ENCODE measurements around the gene ALDH1A3.

ALDH1A3 gene

DNA sequence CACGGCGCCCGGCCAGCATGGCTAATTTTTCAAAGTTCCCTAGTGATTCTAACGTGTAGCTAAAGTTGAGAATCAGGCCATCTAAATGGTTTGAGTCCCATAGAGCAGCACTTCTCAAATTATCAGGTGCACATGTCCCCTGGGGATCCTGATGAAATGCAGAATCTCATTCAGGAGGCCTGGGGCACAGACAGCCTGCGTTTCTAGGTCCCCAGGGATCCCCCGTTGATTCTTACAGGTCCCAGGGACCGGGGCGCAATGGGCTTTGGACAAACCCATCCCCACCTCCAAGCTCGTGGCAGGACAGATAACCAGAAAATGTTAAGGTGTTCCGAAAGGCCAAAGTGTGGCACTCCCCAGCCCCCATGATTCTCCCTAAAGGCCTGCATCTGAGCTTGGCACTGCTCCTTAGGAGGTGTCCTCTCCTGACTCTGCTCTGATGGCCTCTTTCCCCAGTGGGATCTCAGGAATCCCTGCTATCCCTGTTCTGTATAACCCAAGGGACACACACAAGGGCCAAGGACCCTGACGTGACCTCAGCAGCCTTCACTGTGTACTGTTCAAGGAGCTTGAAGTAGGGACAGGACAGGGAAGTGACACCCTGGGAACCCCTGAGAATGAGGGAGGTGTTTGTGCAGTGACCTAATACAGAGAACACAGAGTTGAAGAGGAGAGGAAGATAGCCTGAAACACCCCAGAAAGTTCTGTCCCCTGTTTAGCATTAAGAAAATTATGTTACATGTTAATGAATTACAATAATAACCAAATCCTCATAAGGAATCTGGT lies 47.5 kb downstream of the ALDH1A3 start:
- DNase-seq, result no peak

DNA sequence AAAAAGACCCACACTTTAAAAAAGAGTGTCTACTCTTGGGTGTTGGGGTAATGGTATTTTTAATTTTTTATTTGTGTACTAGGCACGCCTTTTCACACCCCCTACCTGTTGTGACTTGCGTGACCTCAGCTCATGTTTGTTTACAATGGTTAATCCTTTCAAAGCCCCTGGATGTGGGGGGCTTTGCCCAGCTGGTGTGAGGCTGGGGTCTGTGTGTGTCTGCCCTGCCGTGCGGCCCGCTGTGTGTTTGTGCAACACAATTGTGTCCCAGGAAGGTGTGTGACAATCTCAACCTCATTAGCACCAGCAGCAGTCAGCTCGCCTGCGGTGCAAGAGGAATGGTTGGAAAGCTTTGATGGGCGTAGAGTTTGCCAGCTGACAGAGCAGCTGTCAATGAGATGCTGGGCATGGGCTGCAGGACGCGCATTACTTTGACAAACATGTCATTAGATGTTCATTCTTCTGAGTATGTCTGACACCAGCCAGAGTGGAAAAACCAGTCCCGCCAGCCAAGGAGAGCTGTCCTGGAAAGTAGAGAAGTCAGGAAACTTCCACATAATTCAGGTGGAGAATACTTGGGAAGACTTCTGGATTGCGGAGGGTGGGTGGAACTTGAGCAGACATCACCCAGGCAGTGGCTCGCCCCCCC lies 49.1 kb downstream of the ALDH1A3 start:
- DNase-seq, result no peak

GRCh38 chr15:100929641-100930042 lies 50.0 kb downstream of the ALDH1A3 start:
- DNase-seq, result no peak

- no peak for DNase-seq
These were observed 50.7 kb downstream of the ALDH1A3 start for GRCh38 chr15:100930306-100930848.

DNA sequence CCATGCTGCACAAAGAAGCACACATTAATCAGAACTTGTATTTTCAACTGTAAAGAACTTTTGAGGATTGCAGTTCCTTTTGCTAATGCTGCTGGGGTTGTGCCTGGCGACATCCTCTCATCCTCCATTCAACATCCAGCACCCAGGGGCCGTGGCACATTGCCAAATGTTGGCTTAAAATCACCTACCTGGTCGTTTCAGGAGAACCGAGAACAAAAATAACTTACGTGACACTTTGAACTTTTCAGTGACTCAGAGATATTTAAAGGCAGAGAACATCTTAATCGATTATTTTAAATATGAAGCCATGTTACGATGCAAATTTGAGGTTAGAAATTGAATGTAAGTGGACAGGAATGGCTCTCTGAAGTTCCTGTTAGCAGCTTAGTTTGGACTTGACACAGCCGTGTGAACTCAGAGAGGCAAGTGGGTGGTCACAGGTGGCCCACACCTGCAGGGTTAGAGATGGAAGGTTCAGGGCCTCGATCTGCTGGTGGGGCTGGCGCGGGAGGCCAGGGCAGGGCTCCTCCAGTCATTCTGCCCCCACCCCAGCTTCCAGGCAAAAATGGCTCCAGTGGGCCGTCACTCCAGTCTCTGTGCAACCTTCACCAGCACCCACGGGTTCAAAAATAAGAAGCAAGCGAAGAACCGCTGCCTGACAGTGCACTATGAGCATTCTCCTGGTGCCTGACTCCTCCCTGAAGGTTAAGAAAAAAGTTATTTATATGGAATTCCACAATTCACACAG lies 51.7 kb downstream of the ALDH1A3 start:
- DNase-seq, result no peak

- DNase-seq, result no peak
These were observed 53.2 kb downstream of the ALDH1A3 start for GRCh38 chr15:100932676-100933348.

DNA sequence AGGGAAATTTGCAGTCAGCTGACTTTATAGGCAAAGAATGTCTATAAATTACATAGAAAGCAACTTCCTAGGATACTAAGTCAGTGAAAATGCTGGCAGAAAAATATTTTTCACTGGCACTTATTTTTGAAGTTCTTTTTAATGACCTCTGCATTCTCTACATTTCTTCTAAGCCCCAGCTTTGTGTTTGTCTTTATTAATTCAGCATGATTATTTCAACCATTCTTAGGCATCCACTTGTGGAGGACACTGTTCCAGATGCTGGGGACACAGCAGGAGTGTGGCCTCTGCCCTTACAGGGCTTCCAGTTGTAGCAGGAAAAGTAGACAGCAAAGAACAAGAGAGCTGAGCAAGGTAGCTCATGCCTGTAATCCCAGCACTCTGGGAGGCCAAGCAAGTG lies 54.5 kb downstream of the ALDH1A3 start:
- DNase-seq, result no peak

DNA sequence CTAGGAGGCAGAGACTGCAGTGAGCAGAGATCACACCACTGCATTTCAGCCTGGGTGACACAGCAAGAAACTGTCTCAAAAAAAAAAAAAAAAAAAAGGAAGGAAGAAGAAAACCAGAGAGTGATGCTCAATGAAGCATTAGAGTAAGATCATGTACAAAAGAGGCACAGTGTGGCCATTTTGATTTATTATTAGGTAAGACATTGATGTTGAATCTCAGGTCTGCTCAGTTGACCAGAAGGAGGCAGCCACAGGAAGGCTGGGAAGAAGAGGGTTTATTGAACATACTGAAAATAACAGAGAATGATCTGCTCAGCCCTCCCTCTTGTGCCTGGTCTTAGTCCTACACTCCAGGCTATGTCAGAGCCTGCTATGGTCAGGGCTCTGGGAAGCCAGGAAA lies 55.1 kb downstream of the ALDH1A3 start:
- DNase-seq, result no peak

DNA sequence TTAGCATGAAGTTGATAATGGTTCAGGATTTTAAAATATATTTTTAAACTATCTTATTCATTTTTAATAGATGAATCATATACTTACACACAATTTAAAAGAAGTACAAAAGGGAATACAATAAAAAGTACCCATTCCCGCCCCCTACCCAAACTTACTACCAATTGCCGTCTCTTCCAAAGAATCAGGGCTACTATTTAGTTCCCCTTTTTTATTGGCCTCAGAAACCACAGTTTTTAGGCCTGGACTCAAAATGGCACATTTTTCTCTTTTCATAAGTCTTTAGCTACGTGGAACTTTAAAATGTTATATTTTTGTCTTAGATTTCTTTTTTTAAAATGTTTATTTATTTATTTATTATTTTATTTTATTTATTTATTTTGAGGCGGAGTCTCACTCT lies 57.5 kb downstream of the ALDH1A3 start:
- DNase-seq, result no peak

DNA sequence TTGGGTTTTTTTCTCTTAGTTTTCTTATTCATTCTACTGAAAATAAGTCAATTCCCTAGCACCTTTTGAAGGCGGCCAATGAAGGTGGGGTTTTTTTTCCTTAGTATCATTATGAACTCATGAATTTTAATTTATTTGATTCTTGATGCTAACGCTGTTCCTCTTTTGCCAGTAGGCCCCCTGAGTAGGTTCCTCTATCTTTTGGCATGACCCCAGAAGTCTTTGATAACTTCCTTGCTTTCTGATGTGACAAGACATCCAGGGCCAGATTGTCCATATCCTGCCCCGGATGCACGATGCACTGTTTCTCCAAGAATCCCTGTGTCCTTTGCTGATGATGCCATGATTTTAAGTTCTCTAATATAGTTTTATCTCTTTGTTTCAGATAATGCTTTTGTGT lies 60.2 kb downstream of the ALDH1A3 start:
- DNase-seq, result no peak

GRCh38 chr15:100940767-100941379 lies 61.2 kb downstream of the ALDH1A3 start:
- DNase-seq, result no peak

DNA sequence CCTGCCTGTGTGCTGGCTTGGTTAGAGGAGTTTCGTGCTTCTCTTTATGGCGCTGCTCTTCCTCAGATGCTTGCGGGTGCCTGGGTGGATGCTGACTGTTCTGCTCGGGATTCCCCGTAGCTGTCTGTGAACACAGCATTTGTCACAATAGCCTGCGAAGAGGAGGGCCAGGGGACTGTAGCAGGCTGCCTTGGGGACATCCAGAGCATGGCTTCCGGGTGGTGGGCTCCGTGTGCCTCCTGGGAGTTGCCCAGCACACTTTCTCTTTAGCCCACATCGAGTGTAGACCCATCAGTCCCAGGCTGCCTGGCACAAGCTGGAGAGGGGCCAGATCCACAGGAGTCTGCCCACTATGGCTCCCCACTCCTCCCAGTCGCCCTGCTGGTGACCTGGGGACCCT lies 61.9 kb downstream of the ALDH1A3 start:
- no peak for DNase-seq

DNA sequence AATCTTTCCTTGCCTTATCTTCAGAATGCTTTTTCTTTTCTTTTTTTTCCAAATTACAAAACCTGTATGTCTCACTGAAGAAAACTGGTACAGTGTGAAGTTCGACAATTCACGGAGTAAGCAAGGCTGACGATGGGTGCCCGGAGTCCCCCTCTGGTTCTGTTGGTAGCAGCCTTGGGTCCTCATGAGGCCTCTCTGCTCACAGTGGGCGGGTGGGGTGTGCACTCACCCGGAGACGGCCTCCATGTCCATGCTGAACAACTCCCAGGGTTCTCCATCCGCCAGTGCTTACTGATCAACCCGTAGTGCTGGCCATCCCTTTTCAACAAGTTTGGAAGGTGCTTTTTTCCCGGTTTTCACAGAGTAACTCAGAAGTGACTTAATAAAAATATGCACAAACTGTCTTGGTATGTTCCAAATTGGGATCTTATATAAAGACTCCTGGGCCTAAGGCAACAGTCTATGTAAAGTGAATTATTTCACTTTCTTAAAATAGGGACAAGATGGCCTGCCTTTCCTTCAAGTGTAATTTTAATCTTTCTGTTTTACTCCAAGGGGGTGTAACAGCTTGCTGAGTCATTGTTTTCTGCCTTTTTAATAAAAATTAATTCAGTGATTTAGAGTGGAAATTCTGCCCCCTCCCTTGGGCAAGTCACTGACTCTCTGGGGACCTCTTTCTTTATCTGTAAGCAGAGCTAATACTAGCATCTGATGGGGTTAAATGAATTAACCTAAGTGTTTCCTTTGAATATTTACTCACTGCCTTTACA lies 63.2 kb downstream of the ALDH1A3 start:
- no peak for DNase-seq

DNA sequence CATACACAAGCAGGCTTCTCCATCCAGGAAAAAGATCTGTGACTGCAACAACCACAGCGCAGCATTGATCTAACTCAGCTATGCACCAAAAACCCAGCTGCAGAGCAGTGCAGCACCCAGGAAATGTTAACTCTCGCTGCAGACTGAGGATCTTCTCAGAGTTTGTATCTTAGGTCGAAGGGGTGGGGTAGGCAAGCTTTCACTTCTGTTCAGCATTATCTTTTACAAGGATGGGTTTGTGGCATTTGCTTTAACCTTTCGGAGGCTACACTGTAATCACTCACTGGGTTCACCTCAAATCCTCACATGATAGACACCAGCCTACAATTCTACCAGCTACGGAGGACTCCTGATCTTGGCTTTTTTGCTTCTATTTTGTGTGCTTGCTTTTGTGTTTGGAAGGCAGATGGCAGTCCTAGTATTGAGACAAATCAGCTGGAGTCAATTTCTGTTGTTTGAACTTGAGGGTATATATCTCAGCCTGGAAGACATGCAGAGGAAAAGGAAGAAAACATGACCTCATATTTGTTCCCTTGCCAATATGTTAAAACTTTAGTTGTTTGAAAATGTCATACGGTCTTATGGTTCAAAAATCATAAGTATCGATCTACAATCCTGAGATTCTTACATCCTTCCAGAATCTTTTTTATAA lies 64.7 kb downstream of the ALDH1A3 start:
- no peak for DNase-seq

DNA sequence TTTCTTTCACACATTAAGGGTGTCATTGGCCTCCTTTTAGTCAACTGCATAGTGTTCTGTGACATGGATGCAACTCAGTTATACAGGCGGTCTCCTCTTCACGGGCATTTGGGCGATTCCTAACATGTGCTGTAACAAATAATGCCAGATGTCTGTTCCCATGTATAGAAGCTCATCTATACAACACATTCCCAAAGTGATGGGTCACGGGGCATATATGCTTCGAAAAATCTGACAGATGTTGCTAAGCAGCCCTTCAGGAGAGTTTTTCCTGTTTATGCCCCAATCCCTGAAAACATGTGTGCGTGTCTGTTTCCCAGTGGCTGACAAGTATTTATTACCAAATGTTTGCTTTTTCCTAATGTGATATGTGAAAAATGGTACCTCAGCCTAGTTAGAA lies 65.4 kb downstream of the ALDH1A3 start:
- no peak for DNase-seq

GRCh38 chr15:100947760-100948429 lies 68.3 kb downstream of the ALDH1A3 start:
- DNase-seq, result no peak

DNA sequence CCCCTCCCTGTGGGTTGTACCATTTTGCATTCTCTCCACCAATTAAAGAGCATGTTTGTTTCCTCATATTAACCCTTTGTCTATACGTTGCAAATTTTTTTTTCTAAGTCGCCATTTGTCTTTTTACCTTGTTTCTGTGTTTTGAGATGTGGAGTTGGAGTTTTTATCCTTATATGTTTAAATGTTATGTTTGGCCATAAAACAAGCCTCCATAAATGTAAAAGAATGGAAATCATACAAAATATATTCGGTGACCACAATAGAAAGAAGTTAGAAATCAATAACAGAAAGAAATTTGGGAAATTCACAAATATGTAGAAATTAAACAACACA lies 68.8 kb downstream of the ALDH1A3 start:
- DNase-seq, result no peak

GRCh38 chr15:100949691-100950090 lies 70.1 kb downstream of the ALDH1A3 start:
- no peak for DNase-seq

GRCh38 chr15:100951965-100952364 lies 72.3 kb downstream of the ALDH1A3 start:
- DNase-seq, result no peak

GRCh38 chr15:100952566-100952965 lies 72.9 kb downstream of the ALDH1A3 start:
- DNase-seq, result no peak
